G401.6 (cell line): ENCODE results near the gene EHF.
"Not testable (repeated sequence)": the region's sequence is repeated elsewhere in the genome, so short reads cannot be mapped to it uniquely, and the experiment has no call there.

Source experiments
- FAIRE-seq: peaks from 2 replicates; lab custom pipeline; 2012; peaks lifted over from hg19 to GRCh38; lab: Jason Lieb, UNC

EHF gene

DNA sequence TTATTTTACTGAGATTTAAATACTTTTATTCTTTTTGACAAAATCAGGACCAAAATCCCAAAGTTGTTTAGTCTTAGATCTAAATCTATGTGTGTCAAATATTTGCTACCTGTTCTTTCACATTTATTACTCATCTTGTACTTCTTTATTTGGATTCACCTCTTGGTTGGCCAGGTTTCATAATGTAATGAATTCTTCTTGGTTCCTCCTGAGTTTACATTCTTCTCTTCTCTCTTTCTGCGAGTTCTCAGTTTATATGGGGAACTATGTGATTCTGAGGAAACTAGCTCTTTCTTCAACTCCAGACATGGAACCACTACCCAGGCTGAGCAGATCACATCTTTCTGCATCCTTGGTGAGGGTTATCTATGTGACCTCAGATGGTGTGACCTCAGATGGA, 50.2 kb downstream of the EHF start:
- no peak for FAIRE-seq

DNA sequence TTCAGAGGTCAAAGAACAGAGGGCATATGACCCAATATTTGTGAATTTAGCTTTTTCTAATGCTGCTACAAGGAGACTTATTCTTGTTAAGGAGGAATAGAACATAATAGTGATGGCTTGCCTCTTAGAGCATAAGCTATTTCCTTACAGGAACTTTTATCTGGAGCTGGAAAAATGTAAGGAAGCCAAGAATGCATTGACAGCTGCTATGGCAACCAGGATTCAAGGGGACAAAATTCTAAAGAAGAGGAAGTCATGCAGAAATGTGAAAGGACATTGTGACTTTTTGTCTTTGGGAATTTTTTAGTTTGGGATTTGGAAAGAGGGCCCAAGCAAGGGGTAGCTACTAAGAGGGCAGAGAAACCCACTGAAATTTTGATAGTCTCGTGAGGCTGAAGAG, 51.1 kb downstream of the EHF start:
- no peak for FAIRE-seq

DNA sequence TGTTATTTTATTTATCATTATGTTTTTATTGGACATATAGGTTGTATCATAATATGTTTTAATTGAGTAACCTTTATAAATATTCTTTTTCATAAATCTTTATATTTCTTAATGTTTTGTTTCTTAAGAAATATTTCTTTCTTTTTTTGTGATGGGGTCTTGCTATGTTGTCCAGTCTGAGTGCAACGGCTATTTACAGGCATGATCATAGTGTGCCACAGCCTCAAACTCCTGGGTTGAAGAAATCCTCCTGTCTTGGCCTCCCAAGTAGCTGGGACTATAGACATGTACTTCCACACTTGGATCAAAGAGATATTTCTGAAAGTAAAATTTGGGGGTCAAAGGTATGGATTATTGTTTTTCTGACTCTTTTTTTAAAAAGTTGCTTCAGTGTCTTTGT, 53.1 kb downstream of the EHF start:
- FAIRE-seq, result no peak

DNA sequence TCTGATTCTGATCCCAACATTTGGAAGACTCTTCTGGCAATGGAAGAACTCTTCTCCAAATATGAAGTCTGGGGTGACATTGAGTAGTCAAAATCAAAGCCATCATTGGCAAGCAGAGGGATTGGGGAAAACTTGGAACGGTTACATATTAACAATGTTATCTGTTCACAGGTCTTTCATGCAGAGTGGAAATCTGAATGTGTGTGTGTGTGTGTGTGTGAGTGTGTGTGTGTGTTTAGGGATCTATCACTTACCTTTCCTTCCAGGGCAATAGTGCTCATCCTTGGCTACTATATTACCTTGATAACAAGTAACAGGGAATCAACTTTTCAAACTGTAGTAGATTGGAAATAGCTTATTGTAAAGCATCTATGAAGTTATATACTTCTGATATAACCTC, 55.3 kb downstream of the EHF start:
- no peak for FAIRE-seq

DNA sequence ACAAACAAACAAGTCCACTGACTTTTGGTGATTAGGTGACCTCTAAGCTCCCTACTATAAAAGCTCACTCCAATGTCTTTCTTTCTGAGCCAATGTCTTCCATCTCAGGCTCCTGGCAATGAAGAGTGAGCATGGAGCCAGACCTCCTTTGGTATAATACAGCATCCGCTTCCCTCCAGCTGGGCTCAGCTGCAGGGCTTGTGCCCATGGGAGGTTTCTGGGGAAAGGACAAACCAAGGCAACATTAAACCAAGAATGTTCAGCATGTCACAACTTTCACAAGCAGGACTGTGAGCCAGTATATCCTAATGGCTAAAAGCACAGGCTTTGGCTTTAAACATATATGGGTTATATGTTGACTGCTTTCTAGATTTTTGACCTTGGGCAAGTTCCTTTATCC, 58.8 kb downstream of the EHF start:
- FAIRE-seq, result no peak

DNA sequence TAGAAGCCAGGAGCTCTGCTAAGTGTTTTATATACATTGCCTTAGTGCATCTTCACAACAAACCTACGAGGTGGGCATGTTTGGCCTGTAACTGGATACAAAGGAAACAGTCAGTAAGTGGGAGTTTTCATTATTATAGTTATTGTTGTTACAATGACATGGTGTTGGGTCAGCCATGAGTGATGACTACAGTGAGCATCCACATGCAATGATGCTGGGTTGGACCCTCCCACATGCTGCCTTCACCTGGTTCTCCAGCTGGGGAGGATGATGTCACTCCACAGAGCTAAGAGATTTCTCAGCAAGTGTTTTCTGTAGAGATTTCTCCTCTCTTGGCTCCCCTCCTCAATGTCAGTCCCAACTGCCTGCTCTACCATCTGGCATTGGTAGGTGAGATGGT, 59.3 kb downstream of the EHF start:
- no peak for FAIRE-seq

DNA sequence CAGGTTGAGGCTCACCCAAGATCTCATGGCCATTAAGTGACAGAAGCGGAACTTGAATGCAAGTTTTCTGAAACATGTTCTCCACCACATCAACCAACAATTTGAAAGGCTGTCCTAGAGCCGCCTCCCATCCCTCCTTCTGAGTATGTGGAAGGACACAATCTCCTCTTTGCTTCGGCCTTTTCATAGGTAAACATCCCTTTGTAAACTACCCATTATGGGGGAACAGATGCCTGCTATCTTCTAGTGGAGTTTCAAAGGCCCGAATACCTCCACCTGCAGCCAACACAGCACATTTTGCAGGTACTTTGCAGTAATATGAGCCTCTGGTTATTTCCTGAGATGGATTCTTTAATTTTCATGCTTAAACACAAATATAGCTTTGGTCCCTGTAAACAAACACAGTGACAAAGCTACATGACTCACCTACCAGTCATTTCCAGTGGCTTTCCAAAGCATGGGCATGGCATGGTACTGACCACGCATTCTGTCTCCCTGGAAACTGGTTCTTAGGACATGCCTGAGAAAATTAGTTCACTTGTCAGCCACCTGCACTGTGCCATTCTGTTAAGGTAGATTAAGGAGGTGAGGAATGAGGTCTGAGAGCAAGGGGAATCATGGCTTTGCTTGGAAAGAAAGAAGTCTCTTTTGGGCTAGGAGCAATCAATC, 60.2 kb downstream of the EHF start:
- no peak for FAIRE-seq

DNA sequence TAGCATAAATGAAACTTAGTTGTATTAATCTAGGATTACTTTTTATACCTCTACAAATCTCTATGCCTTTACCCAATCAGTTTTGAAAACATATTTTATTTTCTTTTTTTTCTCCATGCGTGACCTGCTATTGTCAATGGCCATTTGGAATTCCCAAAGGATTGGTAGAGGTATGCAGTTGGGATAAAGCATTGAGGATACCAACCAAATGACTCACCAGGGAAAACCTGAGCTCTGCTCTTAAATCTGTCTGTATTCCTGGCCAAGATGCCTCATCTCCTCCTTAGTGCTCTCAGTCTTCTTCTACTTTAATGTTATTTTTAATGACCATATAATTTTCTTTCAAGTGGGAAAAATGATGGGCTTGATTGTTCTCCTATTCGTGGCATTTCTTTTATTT, 61.9 kb downstream of the EHF start:
- FAIRE-seq, result no peak

DNA sequence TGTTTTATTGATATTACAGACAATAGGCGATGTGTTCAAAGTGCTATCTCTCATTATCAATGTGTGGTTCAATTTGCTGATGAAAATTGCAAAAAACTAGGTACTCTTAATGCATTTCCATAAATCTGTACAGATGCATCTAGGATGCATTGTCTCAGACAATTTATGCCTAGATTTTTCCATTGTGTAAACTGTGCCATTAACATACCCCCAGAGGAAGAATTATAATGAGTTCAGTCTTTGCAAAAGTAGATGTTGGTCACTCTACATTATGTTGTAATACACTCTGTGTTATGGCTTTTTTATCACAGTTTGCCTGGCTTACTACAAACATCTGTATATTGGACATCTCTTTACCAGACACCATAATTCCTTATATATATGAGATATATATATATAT, 62.5 kb downstream of the EHF start:
- FAIRE-seq, result no peak

DNA sequence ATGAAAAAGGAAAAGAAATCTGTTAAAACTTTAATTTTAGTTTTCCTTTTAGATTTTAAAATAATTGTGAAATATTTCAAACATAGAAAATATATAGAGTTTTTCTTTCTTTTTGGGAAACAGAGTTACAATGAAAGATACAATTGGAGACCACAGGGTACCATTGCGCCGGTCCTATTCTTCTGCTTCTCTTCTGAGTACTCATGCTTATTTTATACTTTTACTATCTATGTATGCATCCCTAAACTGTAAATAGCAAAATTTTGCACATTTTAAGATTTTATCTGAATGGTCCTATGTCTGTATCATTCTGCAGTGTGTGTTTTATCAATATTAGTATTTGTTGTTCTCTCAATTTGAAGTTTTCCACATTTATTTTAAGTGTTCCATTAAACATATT, 65.0 kb downstream of the EHF start:
- FAIRE-seq, result no peak

DNA sequence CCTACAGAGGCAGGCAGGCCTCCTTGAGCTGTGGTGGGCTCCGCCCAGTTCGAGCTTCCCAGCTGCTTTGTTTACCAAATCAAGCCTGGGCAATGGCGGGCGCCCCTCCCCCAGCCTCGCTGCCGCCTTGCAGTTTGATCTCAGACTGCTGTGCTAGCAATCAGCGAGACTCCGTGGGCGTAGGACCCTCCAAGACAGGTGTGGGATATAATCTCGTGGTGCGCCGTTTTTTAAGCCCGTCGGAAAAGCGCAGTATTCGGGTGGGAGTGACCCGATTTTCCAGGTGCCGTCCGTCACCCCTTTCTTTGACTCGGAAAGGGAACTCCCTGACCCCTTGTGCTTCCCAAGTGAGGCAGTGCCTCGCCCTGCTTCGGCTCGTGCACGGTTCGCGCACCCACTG, 71.4 kb downstream of the EHF start:
- not testable (repeated sequence) for FAIRE-seq

DNA sequence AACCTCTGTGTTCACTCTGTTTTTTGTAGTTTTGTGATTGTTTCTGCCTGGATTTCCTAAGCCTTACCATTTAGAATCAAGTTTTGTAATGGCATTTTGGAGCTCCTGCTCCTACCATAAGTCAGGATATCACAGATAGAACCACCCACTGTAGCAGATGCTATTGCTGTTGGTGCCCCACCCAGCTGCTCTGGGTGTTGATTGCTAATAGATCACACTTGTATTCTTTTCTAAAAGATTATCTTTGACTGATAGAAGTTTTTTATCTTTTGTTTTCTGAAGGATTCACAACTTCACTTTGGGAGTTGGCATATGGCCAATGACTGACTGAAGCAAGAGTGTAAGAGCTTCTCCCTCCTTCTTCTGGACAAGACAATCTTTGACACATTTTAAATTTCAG, 76.0 kb downstream of the EHF start:
- no peak for FAIRE-seq

DNA sequence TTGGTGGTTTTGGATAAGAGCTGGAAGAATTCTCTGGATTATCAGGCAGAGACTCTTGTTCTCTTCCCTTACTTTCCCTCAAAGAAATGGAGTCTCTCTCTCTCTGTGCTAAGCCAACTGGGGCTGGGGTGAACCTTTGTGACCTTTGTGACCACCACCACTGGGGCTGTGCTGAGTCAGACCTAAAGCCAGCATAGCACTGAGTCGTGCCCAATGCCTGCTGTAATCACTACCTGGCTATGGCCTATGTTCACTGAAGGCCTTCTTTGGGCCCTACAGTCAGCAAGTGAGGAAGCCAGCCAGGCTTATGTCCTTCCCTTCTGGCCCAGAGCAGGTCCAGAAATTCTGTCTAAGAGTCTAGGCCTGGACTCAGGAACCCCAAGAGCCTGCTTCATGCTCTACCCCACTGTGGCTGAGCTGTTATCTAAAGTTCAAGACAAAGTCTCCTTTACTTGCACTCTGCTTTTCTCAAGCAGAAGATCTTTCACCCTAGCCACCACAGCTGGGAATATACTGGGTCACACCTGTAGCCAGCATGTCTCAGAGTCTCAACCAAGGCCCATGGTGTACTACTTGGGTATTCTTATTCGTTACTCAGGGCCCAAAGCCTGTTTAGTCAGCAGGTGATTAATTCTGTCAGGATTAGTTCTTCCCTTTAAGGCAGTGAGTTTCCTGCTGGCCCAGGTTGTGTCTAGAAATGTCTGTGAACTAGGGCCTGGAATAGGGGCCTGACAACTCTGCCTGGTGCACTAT, 86.0 kb downstream of the EHF start:
- no peak for FAIRE-seq

DNA sequence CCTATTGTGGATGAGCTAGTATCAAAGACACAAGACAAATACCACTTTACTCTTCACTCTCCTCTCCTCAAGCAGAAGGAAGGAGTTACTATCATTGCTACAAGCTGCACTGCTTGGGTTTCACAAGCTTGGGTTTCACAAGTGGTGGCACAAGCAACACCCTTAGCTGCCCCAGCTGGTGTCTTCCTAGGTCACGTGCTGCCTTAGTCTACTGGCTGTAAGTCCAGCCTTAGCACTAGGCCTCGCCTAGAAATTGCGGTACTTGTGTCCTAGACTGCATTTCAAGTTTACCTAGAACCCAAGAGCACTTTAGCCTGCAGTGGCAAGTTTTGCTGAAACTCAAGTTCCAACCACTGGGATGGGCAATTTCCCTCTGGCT, 86.6 kb downstream of the EHF start:
- FAIRE-seq, result no peak
